MCF 10A (cell line): ENCODE measurements around the gene WNT5B. TPM values are rescaled to one million over a fixed set of nuclear protein-coding genes. Genes with fewer than 3 reads are reported as not detected.

Experiments used
- BruUV-seq: library from RNA; stranded (reverse); fragments of 400-500 nt; replicated peaks from 2 replicates; lab custom pipeline; 2021; lab: Mats Ljungman, UMichigan
- CTCF ChIA-PET: fragments of 300-600 bp; sonication (Branson Sonifier 250); formaldehyde crosslinking; extraction: SDS; loops from one replicate; lab custom pipeline; 2021; ENCODE audit warnings: antibody characterized with exemption, inconsistent platforms; lab: Yijun Ruan, JAX
- POLR2A ChIA-PET: fragments of 300-600, 350-650 bp; sonication (Branson Sonifier 250); formaldehyde crosslinking; extraction: SDS; loops from one replicate; lab custom pipeline; 2020; ENCODE audit warnings: antibody characterized with exemption, inconsistent platforms; lab: Yijun Ruan, JAX
- DNase-seq: peaks from one replicate; pipeline ENCODE4 v3.0.0-alpha.2; 2018; ENCODE audit not compliant: unreplicated experiment
- H3K27ac Mint-ChIP-seq: one replicate; pipeline ENCODE4 v1.8.0; 2022; ENCODE audit warnings: mild to moderate bottlenecking, low read depth, mixed read lengths; ENCODE audit not compliant: unreplicated experiment
- H3K27me3 Mint-ChIP-seq: one replicate; pipeline ENCODE4 v1.8.0; 2022; ENCODE audit warnings: mixed read lengths; ENCODE audit not compliant: insufficient read depth, unreplicated experiment
- H3K36me3 Mint-ChIP-seq: one replicate; pipeline ENCODE4 v1.8.0; 2022; ENCODE audit warnings: mild to moderate bottlenecking, moderate library complexity, mixed read lengths; ENCODE audit not compliant: insufficient read depth, unreplicated experiment
- H3K4me1 Mint-ChIP-seq: one replicate; pipeline ENCODE4 v1.8.0; 2022; ENCODE audit warnings: mixed read lengths; ENCODE audit not compliant: insufficient read depth, unreplicated experiment
- H3K4me3 Mint-ChIP-seq: one replicate; pipeline ENCODE4 v1.8.0; 2022; ENCODE audit warnings: mild to moderate bottlenecking, moderate library complexity, mixed read lengths; ENCODE audit not compliant: unreplicated experiment
- H3K9me3 Mint-ChIP-seq: one replicate; pipeline ENCODE4 v1.8.0; 2022; ENCODE audit warnings: mixed read lengths; ENCODE audit not compliant: unreplicated experiment
- CTCF ChIP-seq: fragments of 200-600 bp; IDR thresholded peaks from one replicate; pipeline ENCODE4 v1.8.0; 2022; ENCODE audit warnings: antibody characterized with exemption, mild to moderate bottlenecking; ENCODE audit not compliant: unreplicated experiment
- intact Hi-C: fragments of 100-400 bp; cut with micrococcal nuclease; formaldehyde crosslinking; loops from 2 replicates; pipeline ENCODE4 v1.14.1; 2022
- total RNA-seq: library from RNA; stranded (reverse); gene quantifications from 2 replicates; pipeline ENCODE4 v1.2.3, GENCODE V29; 2022

The WNT5B gene
- total RNA-seq, 1 experiment from 2014 or later: 0.21 TPM

- H3K9me3 Mint-ChIP-seq: no peaks in the 10 kb centered on the region
- H3K36me3 Mint-ChIP-seq: peaks cover 4% of the 10 kb centered on the region
- DNase-seq: peak; percentile 70
- peak within 1 kb of the TSS; percentile 81 for H3K4me3 Mint-ChIP-seq
- BruUV-seq: no TSS peak
- H3K4me1 Mint-ChIP-seq: peaks cover 36% of the 10 kb centered on the region
- peak within 1 kb of the TSS; percentile 76 for H3K27ac Mint-ChIP-seq
- CTCF ChIA-PET: interaction anchor here (0.8 to 8.2 kb wide), 3 partner anchors 9 to 477 kb away, joined by 3 to 66 read pairs (median 5); no protein-coding TSS in a partner anchor
- POLR2A ChIA-PET: interaction anchor here (0.6 to 4.8 kb wide), 8 partner anchors 9 to 1191 kb away, joined by 3 to 59 read pairs (median 6); partner anchors contain the start of gene RAD52
- H3K27me3 Mint-ChIP-seq: no peaks in the 10 kb centered on the region
- intact Hi-C loops: loop anchor here (5.0 kb wide), 1 partner anchor 842 kb away; the partner anchor contains the start of gene WNK1
- no peak for TF ChIP-seq CTCF
These were observed 34.6 kb upstream of the WNT5B start, which contains the start of gene FBXL14 for GRCh38 chr12:1594261-1595025. Gene FBXL14 (minus strand): TSS chr12:1594581. CDS start chr12:1594066, 515 bp downstream.

- no peak for TF ChIP-seq CTCF
- POLR2A ChIA-PET: interaction anchor here (0.6 to 4.8 kb wide), 8 partner anchors 8 to 1192 kb away, joined by 3 to 59 read pairs (median 4); no protein-coding TSS in a partner anchor
- peak overlapping the region; percentile 81 for H3K4me3 Mint-ChIP-seq
- CTCF ChIA-PET: interaction anchor here (1.5 to 8.2 kb wide), 2 partner anchors 8 to 478 kb away, joined by 3 to 66 read pairs; no protein-coding TSS in a partner anchor
- no peak for DNase-seq
- peaks cover 4% of the 10 kb centered on the region for H3K36me3 Mint-ChIP-seq
- BruUV-seq: no TSS peak
- no peaks in the 10 kb centered on the region for H3K27me3 Mint-ChIP-seq
- H3K4me1 Mint-ChIP-seq: peaks cover 36% of the 10 kb centered on the region
- intact Hi-C loops: no loop called here
- H3K9me3 Mint-ChIP-seq: no peaks in the 10 kb centered on the region
- peak overlapping the region; percentile 76 for H3K27ac Mint-ChIP-seq
These were observed 33.9 kb upstream of the WNT5B start for GRCh38 chr12:1595026-1595561.

DNA sequence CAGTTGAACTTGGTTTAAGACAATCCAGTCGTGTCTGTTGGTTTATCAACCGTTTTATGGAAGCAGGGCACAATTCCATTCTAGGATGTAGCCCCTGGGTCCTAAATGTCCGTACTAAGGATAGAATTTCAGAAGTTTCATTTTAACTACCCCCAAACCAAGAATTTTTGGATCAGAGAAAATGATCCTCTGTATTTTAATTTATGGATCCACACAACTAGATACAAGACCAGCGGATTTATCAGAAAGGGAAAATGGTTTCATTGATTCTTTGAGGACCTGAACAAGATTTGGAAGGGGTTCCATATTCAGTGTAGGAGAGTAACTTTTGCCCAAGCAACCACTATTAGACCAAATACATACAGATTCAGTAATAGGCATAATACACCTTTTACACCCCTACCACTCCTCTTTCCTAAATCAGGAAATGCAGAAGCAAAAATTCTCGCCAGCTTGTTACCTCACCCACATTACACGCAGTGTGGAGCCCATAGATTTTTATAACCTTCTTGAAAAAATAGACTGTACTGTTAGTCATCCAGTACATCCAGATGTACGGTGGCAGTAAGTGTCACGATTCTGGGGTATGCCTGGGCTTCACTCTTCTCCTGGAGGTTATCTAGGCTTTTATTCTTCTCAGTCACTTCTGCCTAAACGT is 33.2 kb upstream of the WNT5B start:
- Mint-ChIP-seq H3K27ac (peak overlapping the region; percentile 76), H3K4me1 (peaks cover 30% of the 10 kb centered on the region), H3K4me3 (peak overlapping the region; percentile 81), H3K9me3 (no peaks in the 10 kb centered on the region), H3K36me3 (peaks cover 4% of the 10 kb centered on the region), H3K27me3 (no peaks in the 10 kb centered on the region)
- no TSS peak for BruUV-seq
- no peak for TF ChIP-seq CTCF
- ChIA-PET CTCF (no interaction called here), POLR2A (interaction anchor here (0.8 to 4.8 kb wide), 4 partner anchors 10 to 608 kb away, joined by 4 to 59 read pairs (median 22); no protein-coding TSS in a partner anchor)
- intact Hi-C loops: no loop called here
- no peak for DNase-seq
